Cardiac muscle cell (in vitro differentiated cells and primary cell): ENCODE data around the gene GBP7. TPM values are rescaled to one million over a fixed set of nuclear protein-coding genes. Genes with fewer than 3 reads are reported as not detected.

Source experiments
- DNase-seq, 2 donors: peaks; one replicate each; pipeline versions ENCODE4 v3.0.0 to v3.0.0-alpha.2; 2010 to 2017; ENCODE audit warnings: low read depth in 1 of 2, low spot score in 1 of 2
- H3K27ac ChIP-seq: fragments of 200-600 bp; sonication (generic); 2 replicates; pipeline ENCODE4 v1.5.1; 2016
- H3K27me3 ChIP-seq: fragments of 200-600 bp; sonication (generic); 2 replicates; pipeline ENCODE4 v1.6.0; 2016; ENCODE audit warnings: control low read depth
- H3K36me3 ChIP-seq: fragments of 200-600 bp; sonication (generic); 2 replicates; pipeline ENCODE4 v1.5.1; 2016; ENCODE audit warnings: control low read depth
- H3K4me1 ChIP-seq: fragments of 200-600 bp; sonication (generic); 2 replicates; pipeline ENCODE4 v1.8.1; 2017; ENCODE audit warnings: low read depth, mild to moderate bottlenecking, mixed run types
- H3K4me3 ChIP-seq: fragments of 200-600 bp; sonication (generic); 2 replicates; pipeline ENCODE4 v1.5.1; 2016; ENCODE audit warnings: mild to moderate bottlenecking
- H3K9me3 ChIP-seq: fragments of 200-600 bp; sonication (generic); 2 replicates; pipeline ENCODE4 v1.5.1; 2017; ENCODE audit warnings: low read depth, mild to moderate bottlenecking, control low read depth
- polyA plus RNA-seq: library from polyadenylated mRNA; unstranded; fragments of >200 nt; fragmentation: Nextera tagmentation; extraction: Ambion mirVana; gene quantifications from 2 replicates; pipeline ENCODE4 v1.2.1, GENCODE V29; 2016
- total RNA-seq: library from RNA; depleted of rRNA; stranded (reverse); fragments of >200 nt; gene quantifications from 2 replicates; pipeline ENCODE4 v1.2.3, GENCODE V29; 2016
- TF ChIP-seq, protein P1 (sequence below): IDR thresholded peaks from 2 replicates; pipeline ENCODE4 v1.5.1; 2012; ENCODE audit warnings: low read depth, mild to moderate bottlenecking, low read length

The GBP7 gene
- total and polyA plus RNA-seq, 2 experiments from 2014 or later, result 0.71 TPM; not detected in 1

- Histone ChIP-seq H3K36me3 (no peaks in the 10 kb centered on the region), H3K27ac (no peak overlapping the region), H3K9me3 (no peaks in the 10 kb centered on the region), H3K4me1 (peaks cover 2% of the 10 kb centered on the region), H3K4me3 (no peak overlapping the region), H3K27me3 (no peaks in the 10 kb centered on the region)
- DNase-seq, result no peak
- TF ChIP-seq, protein P1, sequence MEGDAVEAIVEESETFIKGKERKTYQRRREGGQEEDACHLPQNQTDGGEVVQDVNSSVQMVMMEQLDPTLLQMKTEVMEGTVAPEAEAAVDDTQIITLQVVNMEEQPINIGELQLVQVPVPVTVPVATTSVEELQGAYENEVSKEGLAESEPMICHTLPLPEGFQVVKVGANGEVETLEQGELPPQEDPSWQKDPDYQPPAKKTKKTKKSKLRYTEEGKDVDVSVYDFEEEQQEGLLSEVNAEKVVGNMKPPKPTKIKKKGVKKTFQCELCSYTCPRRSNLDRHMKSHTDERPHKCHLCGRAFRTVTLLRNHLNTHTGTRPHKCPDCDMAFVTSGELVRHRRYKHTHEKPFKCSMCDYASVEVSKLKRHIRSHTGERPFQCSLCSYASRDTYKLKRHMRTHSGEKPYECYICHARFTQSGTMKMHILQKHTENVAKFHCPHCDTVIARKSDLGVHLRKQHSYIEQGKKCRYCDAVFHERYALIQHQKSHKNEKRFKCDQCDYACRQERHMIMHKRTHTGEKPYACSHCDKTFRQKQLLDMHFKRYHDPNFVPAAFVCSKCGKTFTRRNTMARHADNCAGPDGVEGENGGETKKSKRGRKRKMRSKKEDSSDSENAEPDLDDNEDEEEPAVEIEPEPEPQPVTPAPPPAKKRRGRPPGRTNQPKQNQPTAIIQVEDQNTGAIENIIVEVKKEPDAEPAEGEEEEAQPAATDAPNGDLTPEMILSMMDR, result no peak
These were observed 71.7 kb downstream of the GBP7 start for GRCh38 chr1:89104147-89104546.

DNA sequence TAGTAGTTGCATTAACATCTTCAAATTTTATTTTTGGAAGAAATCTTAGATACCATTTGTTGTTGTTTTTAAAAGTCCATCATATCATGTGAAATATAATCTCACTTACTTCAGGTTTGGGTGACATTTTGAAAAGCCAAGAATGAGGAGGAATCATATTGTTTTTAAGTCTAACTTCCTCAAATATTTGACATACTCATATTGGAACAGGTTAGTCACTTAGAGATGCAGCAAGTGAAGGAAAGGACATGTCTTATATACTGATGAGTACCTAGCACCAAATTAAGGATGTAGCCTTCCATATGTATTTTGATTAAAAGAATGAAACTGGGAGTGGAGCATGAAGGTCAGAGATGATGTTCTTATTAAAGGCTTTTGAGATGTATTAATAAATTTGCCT, 73.8 kb downstream of the GBP7 start:
- Histone ChIP-seq H3K9me3 (no peaks in the 10 kb centered on the region), H3K36me3 (no peaks in the 10 kb centered on the region), H3K4me1 (peaks cover 2% of the 10 kb centered on the region), H3K27me3 (no peaks in the 10 kb centered on the region), H3K4me3 (no peak overlapping the region), H3K27ac (no peak overlapping the region)
- TF ChIP-seq, protein P1, result no peak
- no peak for DNase-seq

DNA sequence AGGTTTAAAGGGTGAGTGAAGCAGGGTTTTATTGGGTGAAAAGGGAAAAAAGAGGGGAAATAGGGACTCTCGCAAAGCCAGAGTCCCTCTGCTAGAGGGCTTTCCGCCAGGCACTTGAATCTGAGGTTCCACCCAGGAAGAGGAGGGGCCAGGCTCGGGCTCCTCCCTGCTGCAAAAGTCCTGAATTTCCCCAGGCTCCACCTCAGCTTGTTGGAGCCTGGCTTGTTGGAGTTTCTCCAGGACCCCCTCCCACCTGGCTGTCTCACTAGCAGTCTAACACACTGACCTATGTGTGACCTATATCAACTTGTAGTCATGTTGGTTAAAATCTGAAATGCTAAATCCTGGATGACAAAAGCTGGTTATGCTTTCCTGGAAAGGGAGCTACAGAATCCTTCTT, 75.4 kb downstream of the GBP7 start:
- H3K27me3 ChIP-seq, result no peaks in the 10 kb centered on the region
- peaks cover 2% of the 10 kb centered on the region for H3K4me1 ChIP-seq
- H3K27ac ChIP-seq, result no peak overlapping the region
- H3K9me3 ChIP-seq, result no peaks in the 10 kb centered on the region
- DNase-seq, result peak in 1 of 2 donors; percentile 1
- no peak overlapping the region for H3K4me3 ChIP-seq
- TF ChIP-seq, protein P1, result no peak
- H3K36me3 ChIP-seq, result no peaks in the 10 kb centered on the region

DNA sequence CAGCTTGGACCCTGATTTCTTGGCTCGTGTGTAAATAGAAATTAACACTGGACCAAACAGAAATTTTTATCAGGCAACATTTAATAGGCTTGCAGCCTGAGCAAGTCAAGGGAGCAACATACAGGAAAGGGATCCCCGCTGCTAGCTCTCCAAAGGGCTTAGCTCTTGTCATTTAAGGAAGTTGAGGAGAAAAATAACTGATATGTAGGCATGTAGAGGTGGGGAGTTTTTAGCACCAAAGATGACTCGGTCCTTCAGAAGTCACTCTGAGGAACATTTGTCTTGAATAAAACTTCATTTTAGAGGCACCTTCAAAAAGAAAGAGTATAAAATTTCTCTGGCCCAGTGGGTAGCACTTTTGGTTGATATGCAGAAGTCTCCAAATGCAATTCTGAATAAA, 76.9 kb downstream of the GBP7 start:
- no peaks in the 10 kb centered on the region for H3K27me3 ChIP-seq
- H3K9me3 ChIP-seq, result no peaks in the 10 kb centered on the region
- H3K27ac ChIP-seq, result no peak overlapping the region
- no peak for DNase-seq
- H3K4me1 ChIP-seq, result peaks cover 2% of the 10 kb centered on the region
- H3K4me3 ChIP-seq, result no peak overlapping the region
- no peaks in the 10 kb centered on the region for H3K36me3 ChIP-seq
- TF ChIP-seq, protein P1, result no peak

- DNase-seq, result no peak
- Histone ChIP-seq H3K9me3 (no peaks in the 10 kb centered on the region), H3K27ac (no peak overlapping the region), H3K36me3 (no peaks in the 10 kb centered on the region), H3K27me3 (no peaks in the 10 kb centered on the region), H3K4me1 (peaks cover 1% of the 10 kb centered on the region), H3K4me3 (no peak overlapping the region)
- TF ChIP-seq, protein P1, result no peak
These were observed 80.1 kb downstream of the GBP7 start for GRCh38 chr1:89095737-89096136.

- Histone ChIP-seq H3K27me3 (no peaks in the 10 kb centered on the region), H3K4me3 (no peak overlapping the region), H3K9me3 (no peaks in the 10 kb centered on the region), H3K27ac (no peak overlapping the region), H3K4me1 (peaks cover 12% of the 10 kb centered on the region), H3K36me3 (no peaks in the 10 kb centered on the region)
- TF ChIP-seq, protein P1, result no peak
- DNase-seq, result no peak
These were observed 85.8 kb downstream of the GBP7 start for GRCh38 chr1:89089962-89090361.
